Activated T-helper 1 cell treated with Interleukin-2 at 50 U/mL for 16 hours (primary cell): ENCODE measurements around the gene CCDC24.

Source experiments
- DNase-seq: peaks from one replicate; pipeline ENCODE4 v3.0.0-alpha.2; 2020; ENCODE audit warnings: low read depth

The CCDC24 gene

DNA sequence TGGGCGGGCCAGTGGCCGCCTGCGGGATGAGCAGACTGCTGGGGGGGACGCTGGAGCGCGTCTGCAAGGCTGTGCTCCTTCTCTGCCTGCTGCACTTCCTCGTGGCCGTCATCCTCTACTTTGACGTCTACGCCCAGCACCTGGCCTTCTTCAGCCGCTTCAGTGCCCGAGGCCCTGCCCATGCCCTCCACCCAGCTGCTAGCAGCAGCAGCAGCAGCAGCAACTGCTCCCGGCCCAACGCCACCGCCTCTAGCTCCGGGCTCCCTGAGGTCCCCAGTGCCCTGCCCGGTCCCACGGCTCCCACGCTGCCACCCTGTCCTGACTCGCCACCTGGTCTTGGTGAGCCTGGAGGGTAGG, 10.3 kb upstream of the CCDC24 start:
- no peak for DNase-seq

DNA sequence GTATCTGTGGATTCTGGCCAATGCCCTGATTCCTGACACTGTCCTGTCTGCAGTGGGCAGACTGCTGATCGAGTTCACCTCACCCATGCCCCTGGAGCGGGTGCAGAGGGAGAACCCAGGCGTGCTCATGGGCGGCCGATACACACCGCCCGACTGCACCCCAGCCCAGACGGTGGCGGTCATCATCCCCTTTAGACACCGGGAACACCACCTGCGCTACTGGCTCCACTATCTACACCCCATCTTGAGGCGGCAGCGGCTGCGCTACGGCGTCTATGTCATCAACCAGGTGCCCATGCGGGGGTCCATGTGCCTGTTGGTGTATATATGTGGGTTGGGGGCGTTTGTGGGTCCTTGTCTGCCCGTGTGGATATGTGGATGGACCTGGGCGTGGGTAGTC, 9.8 kb upstream of the CCDC24 start:
- DNase-seq: no peak

DNA sequence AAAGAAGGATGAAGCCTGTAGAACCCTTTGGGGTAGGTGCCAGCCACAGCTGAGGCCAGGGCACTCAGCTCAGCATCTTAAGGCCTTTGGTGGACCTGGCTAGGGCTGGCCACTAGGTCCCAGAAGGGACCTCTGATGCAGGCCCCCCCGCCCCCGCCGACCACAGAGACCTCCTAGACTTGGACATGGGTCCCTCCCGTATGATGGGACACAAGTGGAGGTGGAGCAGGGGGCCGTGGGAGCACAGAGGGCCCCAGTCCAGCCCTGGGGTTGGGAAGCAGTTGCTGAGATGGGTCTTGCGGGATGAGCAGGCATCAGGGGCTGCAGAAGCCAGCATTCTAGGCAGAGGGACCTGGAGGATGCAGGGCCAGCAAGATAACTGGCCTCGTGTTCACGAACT, 9.2 kb upstream of the CCDC24 start:
- DNase-seq: no peak

DNA sequence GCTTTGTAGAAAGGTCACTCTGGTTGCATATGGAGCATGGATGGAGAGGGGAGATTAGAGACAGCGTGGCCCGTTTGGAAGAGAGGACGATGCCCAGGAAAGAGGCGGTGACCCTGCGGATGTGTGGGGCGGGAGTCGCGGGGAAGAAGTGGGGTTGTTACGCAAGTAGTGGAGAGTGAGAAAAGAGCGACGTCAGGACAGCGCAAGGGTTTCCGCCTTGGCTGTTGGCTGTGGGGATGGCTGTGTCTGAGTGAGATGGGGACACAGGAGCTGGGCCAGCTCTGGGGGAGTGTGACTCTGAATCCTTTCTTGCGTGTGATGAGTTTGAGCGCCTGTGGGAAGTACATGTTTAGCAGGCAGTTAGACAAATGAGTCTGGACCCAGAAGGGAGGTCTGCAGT, 8.6 kb upstream of the CCDC24 start:
- DNase-seq: no peak

DNA sequence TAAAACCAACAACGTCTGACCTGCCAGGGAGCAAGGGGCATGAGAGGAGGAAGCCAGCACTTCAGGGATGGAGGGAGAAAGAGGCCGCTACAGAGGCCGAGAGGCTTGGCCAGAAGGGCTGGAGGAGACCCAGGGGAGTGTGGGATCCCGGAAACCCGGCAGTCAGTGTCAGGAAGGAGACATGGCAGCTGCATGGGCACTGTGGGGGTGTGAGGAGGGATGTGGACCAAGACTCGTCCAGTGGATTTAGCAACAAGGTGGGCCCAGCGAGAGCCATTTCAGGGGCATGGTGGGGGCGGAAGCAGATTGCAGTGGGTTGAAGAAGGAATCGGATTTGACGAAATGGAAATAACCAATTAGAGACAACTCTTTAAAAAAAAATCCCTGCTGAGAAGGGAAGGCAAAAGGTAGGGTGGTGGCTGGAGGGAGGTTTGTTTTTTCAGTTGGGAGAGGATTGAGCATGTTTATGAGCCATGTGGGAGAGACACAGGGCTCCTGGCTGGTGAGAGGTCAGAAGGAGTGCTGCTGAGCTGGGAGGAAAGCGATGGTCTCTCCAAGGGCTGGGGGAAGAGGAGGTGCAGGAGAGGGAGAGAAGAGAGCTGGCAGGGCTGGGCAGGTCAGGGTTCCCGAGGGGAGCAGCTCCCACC, 8.0 kb upstream of the CCDC24 start:
- DNase-seq: no peak

DNA sequence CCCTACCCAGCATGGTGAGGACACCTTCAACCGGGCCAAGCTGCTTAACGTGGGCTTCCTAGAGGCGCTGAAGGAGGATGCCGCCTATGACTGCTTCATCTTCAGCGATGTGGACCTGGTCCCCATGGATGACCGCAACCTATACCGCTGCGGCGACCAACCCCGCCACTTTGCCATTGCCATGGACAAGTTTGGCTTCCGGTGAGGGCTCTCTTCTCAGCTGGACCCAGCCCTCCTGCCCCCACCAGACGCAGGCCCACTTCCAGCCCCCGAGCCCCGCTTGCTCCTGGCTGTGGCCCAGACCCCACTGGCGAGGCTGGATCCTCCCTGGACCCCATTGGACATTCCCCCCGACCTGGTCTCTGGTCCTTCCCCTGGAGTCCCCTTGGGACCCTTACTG, 6.5 kb upstream of the CCDC24 start:
- no peak for DNase-seq

DNA sequence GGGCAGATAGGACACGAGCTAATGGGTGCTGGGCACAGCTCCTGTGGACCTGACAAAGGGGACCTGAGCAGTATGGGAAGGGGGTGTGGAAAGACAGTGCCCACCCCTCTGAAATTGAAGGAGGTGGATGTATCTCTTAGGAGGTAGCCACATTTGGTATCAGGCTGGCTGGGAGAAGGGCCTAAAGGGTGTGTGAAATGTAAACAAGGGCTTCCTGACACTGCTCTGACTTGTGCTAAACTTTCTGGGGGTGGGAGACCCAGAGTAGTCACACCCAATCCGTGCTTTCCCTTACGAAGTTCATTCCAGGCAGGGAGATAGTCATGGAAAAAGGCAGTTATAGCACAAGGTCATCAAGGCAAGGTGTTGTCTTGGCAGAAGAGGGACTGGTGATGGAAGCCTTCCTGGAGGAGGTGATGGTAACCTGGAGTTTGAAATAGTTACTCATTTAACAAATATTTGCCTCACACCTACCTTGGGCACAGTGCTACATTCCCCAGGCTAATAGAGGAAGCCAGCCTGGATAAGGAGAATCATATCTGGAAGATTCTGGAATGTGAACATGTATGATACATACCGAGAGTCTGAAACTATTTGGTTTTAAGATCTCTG, 5.3 kb upstream of the CCDC24 start:
- DNase-seq: no peak

DNA sequence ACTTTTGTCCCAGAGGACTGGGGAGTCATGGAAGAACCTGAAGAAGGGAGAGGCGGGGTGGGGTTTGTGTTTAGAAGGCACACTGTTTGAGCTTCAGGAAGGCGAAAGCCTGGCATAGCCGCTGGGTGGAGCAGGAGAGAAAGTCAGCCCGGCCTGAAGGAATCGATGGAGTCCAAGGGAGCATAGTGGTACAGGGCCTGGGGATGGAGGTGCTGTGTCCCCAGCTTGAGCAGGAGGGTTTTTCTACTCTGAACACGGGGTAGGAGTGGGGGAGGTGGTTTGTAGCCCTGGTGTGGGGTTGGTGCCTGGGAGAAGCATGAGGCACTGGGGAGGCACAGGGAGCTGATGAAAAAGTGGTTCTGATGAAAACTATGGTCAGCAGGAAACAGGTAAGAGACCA, 4.7 kb upstream of the CCDC24 start:
- DNase-seq: no peak

DNA sequence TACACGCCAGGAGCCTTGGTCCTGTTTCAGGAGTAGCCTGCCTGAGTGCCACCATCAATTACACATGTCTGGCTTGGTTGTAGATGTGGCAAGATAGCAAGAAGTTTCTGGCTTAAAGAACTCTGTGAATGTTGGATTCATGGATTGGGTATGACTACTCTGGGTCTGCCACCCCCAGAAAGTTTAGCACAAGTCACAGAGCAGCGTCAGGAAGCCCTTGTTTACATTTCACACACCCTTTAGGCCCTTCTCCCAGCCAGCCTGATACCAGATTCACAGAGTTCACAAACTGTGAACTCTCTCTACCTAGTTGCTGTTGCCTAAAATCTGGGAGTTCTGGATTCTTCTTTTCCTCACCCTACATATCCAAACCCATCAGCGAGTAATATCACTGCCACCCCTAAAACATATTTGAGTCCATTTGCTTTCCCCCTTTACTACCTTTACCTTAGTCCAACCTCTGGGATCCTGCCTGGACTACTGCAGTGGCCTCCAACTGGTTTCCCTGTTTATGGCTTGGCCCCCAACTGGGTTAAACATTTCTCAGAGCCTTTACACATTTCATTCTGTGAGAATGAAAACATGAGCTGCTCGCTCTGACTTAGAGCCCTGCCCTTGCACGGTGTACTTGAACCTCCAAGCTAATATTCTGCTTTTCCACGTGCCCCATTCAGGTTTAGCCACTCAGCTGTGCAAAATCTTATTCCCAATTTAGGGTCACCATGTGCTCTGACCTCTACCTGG, 4.1 kb upstream of the CCDC24 start:
- no peak for DNase-seq

DNA sequence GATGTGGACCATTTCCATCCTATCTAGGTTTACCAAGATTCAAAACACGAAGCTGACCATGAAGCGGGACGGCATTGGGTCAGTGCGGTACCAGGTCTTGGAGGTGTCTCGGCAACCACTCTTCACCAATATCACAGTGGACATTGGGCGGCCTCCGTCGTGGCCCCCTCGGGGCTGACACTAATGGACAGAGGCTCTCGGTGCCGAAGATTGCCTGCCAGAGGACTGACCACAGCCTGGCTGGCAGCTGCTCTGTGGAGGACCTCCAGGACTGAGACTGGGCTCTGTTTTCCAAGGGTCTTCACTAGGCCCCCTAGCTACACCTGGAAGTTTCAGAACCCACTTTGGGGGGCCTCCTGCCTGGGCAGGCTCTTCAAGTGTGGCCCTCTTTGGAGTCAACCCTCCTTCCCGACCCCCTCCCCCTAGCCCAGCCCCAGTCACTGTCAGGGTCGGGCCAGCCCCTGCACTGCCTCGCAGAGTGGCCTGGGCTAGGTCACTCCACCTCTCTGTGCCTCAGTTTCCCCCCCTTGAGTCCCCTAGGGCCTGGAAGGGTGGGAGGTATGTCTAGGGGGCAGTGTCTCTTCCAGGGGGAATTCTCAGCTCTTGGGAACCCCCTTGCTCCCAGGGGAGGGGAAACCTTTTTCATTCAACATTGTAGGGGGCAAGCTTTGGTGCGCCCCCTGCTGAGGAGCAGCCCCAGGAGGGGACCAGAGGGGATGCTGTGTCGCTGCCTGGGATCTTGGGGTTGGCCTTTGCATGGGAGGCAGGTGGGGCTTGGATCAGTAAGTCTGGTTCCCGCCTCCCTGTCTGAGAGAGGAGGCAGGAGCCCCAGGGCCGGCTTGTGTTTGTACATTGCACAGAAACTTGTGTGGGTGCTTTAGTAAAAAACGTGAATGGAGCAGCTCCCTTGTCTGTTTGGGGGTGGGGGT, 864 bp upstream of the CCDC24 start:
- DNase-seq: no peak

DNA sequence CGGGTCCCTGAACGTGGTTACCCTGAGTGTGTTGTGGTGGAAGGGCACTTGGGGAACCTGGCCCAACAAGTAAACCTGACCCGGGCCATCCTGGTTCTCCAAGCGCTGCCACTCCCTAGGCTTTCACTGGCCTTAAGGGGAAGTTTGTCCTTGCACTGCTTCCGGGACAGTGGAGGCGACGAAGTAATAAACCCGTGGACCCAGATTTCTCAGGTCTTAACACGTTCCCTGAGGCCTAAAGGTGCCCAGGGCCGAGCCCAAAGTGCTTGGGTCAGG, 261 bp upstream of the CCDC24 start:
- DNase-seq: no peak

DNA sequence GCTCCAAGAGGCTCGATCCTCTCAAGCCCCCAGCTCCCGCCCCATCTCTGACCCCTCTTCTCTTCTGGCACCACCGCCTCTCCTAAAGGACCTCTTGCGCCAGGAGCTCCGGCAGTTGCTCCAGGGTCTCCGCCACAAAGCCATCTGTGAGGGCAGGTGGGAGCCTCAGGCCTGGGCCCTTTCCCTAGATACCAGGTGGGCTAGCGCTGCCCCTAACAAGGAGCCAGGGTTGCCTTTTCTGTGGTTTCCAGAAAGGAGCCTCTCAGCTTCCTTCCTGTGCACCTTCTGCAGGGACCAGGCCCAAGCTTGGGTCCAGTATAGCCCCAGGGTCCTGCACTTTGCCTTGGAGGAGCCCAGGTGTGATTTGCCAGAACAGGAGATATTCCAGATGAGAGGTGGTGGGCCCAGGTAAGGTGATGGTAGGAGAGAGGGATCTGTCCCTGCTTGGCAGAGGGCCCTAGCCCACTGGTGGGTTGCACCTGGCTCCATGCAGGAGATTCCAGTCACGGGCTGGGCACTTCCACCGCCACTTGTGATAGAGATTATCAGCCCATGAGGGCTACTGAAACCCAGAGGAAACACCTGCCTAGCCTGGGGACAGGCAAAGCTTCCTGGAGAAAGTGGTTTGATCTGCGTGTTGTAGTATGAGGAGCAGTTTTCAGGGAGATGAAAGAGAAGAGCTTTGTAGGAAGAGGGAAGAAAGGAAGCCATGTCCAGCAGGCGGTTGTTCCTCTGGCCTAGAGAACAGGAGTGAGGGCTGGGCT, 1.0 kb downstream of the CCDC24 start:
- no peak for DNase-seq

DNA sequence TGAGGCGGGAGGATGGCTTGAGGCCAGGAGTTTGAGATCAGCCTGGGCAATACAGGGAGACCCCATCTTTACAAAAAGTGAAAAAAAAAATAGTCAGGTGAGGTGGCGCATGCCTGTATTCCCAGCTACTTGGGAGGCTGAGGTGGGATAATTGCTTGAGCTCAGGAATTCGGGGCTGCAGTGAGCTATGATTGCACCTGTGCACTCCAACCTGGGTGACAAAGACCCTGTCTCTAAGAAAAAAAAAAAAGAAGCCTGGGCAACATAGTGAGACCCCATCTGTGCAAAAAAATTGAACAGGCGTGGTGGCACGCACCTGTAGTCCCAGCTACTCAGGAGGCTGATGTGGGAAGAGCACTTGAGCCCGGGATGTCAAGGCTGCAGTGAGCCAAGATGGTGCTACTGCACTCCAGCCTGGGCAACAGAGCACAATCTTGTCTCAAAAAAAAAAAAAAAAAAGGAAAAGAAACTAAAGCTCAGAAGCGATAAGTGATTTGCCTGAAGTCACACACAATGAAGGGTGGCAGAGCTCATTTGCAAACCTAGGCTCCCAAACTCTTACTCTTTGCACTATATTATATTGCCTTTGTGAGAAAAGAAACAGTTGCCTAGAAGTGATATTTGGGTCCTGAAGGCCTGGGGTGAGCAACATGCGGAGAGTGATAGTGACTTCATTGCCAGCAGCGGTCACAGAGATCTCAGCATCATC, 2.0 kb downstream of the CCDC24 start:
- no peak for DNase-seq

DNA sequence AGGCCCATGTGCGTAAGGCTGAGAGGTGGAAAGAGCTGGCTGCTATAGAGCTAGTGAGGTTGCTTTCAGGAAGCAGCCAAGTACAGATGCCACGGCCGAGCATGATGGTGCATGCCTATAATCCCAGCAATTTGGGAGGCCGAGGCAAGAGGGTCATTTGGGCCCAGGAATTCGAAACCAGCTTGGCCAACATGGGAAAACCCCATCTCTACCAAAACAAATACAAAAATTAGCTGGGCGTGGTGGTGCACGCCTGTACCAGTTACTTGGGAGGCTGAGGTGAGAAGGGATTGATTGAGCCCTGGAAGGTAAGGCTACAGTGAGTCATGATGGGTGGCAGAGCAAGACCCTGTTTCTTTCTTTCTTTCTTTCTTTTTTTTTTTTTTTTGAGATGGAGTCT, 2.7 kb downstream of the CCDC24 start:
- no peak for DNase-seq

DNA sequence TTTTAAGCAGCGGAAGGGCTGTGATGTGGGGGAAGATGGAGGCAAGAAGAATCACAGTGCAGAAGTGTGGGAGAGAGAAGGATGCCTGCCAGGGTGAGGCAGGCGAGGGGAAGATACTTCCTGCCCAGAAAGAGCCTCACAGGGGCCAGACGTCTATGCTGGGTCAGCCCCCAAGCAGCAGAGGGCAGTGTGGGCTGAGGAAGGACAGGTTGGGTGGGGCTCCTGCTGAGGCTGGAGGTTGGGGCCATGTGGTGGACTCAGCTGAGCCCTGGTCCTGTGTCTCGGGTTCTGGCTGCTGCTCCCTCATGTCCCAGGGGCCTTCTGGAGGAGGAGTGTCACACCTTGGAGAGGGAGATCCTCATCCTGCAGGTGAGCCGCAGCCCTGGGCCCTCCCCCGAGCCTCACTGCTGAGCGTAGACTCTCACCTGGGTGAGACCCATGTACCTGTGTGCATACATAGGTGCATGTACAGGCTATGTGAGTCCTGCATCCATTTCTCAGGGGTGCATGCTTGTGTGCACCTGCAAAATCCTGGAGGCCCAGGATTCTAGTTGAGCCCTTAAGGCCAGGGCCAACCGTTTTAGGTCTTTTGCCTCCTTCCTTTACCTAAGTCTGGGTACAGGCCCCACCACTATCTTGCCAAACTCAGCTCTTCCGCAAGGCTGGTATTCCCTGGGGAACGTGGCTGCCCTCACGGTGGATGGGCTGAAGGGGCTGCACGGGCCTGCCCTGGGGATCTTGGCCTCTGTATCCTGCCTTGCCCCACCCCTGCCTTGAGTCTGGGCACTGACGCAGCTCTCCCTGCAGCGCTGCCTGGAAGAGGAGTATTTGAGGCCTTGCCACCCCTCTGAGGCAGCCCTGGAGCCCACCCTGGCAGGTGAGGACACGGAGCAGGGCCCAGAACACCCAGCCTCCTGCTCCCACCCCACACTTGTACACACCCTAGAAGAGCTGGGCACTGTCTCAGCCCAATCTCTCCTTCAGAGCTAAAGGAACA, 3.7 kb downstream of the CCDC24 start:
- DNase-seq: no peak

DNA sequence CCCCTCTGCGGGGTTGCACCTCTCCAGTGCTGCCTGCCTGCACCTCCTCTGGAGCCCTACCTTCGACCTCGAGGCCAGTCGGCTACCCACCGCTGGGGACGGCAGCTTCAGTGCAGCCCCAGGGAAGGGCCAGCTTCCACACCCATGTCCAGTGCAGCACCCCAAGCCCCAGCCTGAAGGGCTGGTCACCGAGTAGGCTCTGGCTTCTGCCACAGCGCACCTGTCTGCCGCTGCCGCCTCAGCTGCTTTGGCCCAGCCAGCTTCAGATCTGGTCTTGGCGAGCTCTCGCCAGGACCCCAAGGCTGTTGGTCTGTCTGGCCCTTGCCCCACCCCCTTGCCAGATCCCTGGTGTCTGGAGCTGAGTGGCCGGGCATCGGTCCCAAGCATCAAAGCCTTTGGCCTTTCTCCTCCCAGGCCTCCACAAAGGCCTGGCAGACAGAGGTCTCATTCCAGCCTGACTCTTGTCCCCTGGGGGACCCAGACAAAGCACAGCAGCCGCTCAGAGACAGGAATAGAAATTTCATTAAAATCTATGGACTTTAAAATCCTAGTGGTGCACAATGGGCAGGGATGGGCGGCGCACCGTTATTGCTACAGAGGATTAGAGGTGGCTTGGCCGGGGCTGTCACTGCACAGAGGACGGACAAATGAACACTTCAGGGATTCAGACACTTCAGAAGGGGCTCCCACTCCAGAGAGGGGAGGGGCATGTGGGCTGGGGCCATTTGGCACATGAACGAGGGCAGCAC, 4.8 kb downstream of the CCDC24 start:
- DNase-seq: no peak

DNA sequence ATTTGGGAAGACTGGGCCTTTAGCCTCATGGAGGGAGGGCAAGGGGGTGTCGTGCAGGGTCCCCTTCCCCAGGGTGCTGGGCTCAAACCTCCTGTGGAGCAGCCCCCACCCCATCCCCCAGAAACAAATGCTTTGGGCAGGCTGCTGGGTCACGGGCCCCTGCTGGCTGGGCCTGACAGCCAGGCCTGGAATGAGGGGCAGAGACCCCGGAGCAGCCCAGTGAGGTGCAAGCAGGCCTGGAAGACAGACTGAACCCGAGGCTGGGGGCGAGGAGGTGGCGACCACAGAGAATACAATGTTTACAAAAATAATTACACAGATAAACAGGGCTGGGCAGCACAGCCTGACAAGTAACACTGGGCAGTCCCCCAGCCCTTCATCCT, 5.3 kb downstream of the CCDC24 start:
- DNase-seq: no peak

DNA sequence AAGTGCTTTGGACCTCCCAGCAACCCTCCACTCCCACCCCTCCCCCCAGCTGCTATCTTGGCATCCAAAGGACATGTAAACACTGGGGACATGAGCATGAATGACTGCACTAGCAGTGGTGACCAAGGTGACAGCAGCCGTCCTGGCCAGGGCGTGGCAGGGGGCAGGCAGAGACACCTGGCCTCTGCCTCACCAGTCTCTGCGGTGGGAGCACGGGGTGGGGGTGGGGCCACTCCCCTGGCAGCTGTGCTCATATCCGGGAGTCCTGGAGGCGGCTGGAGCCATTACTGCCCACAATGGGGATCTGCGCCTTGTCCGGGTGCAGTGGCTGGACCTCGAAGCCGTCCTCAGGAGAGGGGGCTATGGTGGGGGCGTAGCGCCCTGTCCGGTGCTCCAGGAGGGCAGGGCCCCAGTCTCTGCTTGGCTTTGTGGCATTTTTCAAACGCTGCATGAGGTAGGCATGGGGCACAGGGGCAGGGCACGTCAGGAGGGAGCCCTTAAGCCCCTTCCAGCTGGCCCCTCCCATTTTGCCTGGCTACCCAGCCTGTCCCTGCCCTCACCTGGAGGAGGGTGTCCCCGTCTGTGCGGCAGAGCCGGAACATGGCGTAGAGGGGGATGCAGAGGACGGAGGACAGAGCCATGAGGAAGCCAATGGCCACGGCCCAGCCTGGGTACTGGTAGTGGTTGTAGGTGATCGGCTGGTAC, 6.0 kb downstream of the CCDC24 start:
- no peak for DNase-seq

DNA sequence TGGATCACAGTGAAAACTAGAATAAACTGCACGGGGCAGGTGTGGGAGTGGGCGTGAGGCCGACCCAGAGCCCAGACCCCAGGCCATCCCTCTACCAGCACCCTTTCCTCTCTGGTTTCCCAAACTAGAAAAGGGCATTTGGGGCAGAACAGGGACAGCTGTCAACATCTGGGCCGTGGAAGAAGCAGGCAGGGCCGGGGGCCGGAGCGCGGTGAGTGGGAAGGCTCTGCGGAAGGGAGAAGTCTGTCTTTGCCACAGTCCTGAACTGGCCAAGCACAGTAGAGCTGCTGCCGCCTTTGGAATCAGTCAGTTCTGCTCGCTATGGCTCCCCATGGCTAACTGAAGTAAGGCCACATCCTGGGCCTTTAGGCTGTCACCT, 6.6 kb downstream of the CCDC24 start:
- DNase-seq: no peak
